ENCODE data around the gene C4orf54.

DNA sequence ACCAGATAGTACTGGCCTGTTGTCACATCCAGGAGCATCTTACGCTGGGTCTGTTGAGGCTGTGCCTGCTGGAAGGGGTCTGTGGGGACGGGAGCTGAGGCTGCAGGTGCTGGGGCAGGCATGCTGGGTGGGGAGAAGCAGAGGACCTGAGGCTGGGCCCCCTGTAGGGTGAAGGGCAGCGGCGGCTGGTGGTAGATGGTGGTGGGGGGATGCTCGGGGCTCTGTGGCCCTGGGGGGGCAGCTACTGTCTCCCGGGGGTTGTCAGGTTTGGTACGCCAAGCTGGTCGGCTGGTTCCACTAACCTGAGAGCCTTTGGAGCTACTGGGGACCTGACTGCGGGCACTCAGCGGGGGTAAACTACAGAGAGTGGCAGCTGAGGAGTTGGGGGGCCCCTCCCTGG, 7.8 kb downstream of the C4orf54 start:
- TF ChIP-seq, protein P1, sequence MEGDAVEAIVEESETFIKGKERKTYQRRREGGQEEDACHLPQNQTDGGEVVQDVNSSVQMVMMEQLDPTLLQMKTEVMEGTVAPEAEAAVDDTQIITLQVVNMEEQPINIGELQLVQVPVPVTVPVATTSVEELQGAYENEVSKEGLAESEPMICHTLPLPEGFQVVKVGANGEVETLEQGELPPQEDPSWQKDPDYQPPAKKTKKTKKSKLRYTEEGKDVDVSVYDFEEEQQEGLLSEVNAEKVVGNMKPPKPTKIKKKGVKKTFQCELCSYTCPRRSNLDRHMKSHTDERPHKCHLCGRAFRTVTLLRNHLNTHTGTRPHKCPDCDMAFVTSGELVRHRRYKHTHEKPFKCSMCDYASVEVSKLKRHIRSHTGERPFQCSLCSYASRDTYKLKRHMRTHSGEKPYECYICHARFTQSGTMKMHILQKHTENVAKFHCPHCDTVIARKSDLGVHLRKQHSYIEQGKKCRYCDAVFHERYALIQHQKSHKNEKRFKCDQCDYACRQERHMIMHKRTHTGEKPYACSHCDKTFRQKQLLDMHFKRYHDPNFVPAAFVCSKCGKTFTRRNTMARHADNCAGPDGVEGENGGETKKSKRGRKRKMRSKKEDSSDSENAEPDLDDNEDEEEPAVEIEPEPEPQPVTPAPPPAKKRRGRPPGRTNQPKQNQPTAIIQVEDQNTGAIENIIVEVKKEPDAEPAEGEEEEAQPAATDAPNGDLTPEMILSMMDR (IDR thresholded peaks at IDR 0.05): no peak
- TF ChIP-seq, protein P2, sequence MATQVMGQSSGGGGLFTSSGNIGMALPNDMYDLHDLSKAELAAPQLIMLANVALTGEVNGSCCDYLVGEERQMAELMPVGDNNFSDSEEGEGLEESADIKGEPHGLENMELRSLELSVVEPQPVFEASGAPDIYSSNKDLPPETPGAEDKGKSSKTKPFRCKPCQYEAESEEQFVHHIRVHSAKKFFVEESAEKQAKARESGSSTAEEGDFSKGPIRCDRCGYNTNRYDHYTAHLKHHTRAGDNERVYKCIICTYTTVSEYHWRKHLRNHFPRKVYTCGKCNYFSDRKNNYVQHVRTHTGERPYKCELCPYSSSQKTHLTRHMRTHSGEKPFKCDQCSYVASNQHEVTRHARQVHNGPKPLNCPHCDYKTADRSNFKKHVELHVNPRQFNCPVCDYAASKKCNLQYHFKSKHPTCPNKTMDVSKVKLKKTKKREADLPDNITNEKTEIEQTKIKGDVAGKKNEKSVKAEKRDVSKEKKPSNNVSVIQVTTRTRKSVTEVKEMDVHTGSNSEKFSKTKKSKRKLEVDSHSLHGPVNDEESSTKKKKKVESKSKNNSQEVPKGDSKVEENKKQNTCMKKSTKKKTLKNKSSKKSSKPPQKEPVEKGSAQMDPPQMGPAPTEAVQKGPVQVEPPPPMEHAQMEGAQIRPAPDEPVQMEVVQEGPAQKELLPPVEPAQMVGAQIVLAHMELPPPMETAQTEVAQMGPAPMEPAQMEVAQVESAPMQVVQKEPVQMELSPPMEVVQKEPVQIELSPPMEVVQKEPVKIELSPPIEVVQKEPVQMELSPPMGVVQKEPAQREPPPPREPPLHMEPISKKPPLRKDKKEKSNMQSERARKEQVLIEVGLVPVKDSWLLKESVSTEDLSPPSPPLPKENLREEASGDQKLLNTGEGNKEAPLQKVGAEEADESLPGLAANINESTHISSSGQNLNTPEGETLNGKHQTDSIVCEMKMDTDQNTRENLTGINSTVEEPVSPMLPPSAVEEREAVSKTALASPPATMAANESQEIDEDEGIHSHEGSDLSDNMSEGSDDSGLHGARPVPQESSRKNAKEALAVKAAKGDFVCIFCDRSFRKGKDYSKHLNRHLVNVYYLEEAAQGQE (IDR thresholded peaks at IDR 0.05; ENCODE audit: insufficient read depth in 1 of 2, low read depth in 2 of 2, low read length in 1 of 2): no peak
- no peak for TF ChIP-seq POLR2AphosphoS5 (IDR thresholded peaks at IDR 0.05; ENCODE audit: low read depth, low read length)
- no peak for TF ChIP-seq SIN3A (IDR thresholded peaks at IDR 0.05; ENCODE audit: borderline replicate concordance, insufficient read depth, low read depth, low read length)
- no peak for TF ChIP-seq TCF7L2 (IDR thresholded peaks at IDR 0.05; ENCODE audit: low read depth, low read length)
